OCI-LY7 (cell line): Measurements from ENCODE around the gene BBLN. TPM values are rescaled to one million over a fixed set of nuclear protein-coding genes. Genes with fewer than 3 reads are reported as not detected.

ENCODE experiments used
- BruUV-seq: library from RNA; stranded (reverse); fragments of 400-500 nt; replicated peaks from 2 replicates; lab custom pipeline; 2021; lab: Mats Ljungman, UMichigan
- CTCF ChIA-PET: fragments of 300-600 bp; sonication (Branson Sonifier 250); formaldehyde crosslinking; loops from one replicate; lab custom pipeline; 2022; ENCODE audit warnings: antibody characterized with exemption; ENCODE audit not compliant: unreplicated experiment; lab: Charles Lee
- POLR2A ChIA-PET: fragments of 300-600 bp; sonication (Branson Sonifier 250); formaldehyde crosslinking; loops from one replicate; lab custom pipeline; 2022; ENCODE audit warnings: antibody characterized with exemption; lab: Charles Lee
- DNase-seq: peaks from one replicate; pipeline ENCODE4 v3.0.0-alpha.2; 2015; ENCODE audit warnings: low spot score
- H2AFZ ChIP-seq: fragments of 200-600 bp; sonication (generic), shearing (Covaris generic); 2 replicates; pipeline ENCODE4 v1.6.1; 2014; ENCODE audit warnings: mild to moderate bottlenecking, antibody characterized with exemption, low read length, moderate library complexity
- H3K27ac ChIP-seq: fragments of 200-600 bp; sonication (generic); 2 replicates; pipeline ENCODE4 v1.5.1; 2014; ENCODE audit warnings: mixed run types, low read depth, mild to moderate bottlenecking, moderate library complexity, low read length, inconsistent platforms; ENCODE audit not compliant: poor library complexity, severe bottlenecking
- H3K36me3 ChIP-seq: fragments of 200-600 bp; sonication (generic); 2 replicates; pipeline ENCODE4 v1.6.1; 2014; ENCODE audit warnings: mild to moderate bottlenecking, antibody characterized with exemption, low read length, moderate library complexity, mixed read lengths; ENCODE audit not compliant: insufficient read depth
- H3K4me1 ChIP-seq: fragments of 200-600 bp; sonication (generic); 2 replicates; pipeline ENCODE4 v1.5.1; 2014; ENCODE audit warnings: mild to moderate bottlenecking, low read length; ENCODE audit not compliant: insufficient read depth, poor library complexity, severe bottlenecking
- H3K4me2 ChIP-seq: fragments of 200-600 bp; sonication (generic); 2 replicates; pipeline ENCODE4 v1.6.1; 2014; ENCODE audit warnings: mild to moderate bottlenecking, low read length
- H3K4me3 ChIP-seq: fragments of 200-600 bp; sonication (generic); 2 replicates; pipeline ENCODE4 v1.5.1; 2014; ENCODE audit warnings: mild to moderate bottlenecking, low read depth, low read length; ENCODE audit not compliant: poor library complexity, severe bottlenecking
- H3K79me2 ChIP-seq: fragments of 200-600 bp; sonication (generic); 2 replicates; pipeline ENCODE4 v1.6.1; 2016; ENCODE audit warnings: low read depth, mild to moderate bottlenecking, low read length, moderate library complexity, mixed read lengths; ENCODE audit not compliant: insufficient read depth
- H3K9me2 ChIP-seq: fragments of 200-600 bp; sonication (generic); 2 replicates; pipeline ENCODE4 v1.6.1; 2016; ENCODE audit warnings: mild to moderate bottlenecking, low read length, mixed read lengths; ENCODE audit not compliant: insufficient read depth
- H3K9me3 ChIP-seq: fragments of 200-600 bp; sonication (generic); 2 replicates; pipeline ENCODE4 v1.6.1; 2014; ENCODE audit warnings: mild to moderate bottlenecking, mixed run types, low read length, mixed read lengths
- H4K20me1 ChIP-seq: fragments of 200-600 bp; sonication (generic); 2 replicates; pipeline ENCODE4 v1.6.1; 2014; ENCODE audit warnings: mild to moderate bottlenecking, antibody characterized with exemption, low read length, moderate library complexity, mixed read lengths; ENCODE audit not compliant: insufficient read depth
- EZH2phosphoT487 ChIP-seq: fragments of 200-600 bp; sonication (generic); IDR thresholded peaks from 2 replicates; pipeline ENCODE4 v1.6.1; 2018; ENCODE audit warnings: low read depth, borderline replicate concordance, mild to moderate bottlenecking, mixed run types, antibody characterized with exemption, low read length, moderate library complexity, mixed read lengths
- intact Hi-C: fragments of 100-400 bp; cut with micrococcal nuclease; formaldehyde crosslinking; loops from one replicate; pipeline ENCODE4 v1.10.0; 2022; ENCODE audit not compliant: unreplicated experiment
- total RNA-seq, 2 experiments: library from RNA; depleted of rRNA in 1 of 2; stranded (reverse); fragments of >200 nt in 1 of 2; shearing (Covaris generic) in 1 of 2; gene quantifications; 2 replicates each; pipeline ENCODE4 v1.2.3, GENCODE V29; 2014 to 2022
- TF ChIP-seq, protein P1 (sequence below): fragments of 200-600 bp; sonication (generic); conservative IDR thresholded peaks from 2 replicates; pipeline ENCODE4 v1.5.1; 2014; ENCODE audit warnings: mild to moderate bottlenecking, antibody characterized with exemption, low read length, moderate library complexity, mixed read lengths

The BBLN gene
- total RNA-seq, 2 experiments from 2014 or later: 66.9 to 104 TPM

DNA sequence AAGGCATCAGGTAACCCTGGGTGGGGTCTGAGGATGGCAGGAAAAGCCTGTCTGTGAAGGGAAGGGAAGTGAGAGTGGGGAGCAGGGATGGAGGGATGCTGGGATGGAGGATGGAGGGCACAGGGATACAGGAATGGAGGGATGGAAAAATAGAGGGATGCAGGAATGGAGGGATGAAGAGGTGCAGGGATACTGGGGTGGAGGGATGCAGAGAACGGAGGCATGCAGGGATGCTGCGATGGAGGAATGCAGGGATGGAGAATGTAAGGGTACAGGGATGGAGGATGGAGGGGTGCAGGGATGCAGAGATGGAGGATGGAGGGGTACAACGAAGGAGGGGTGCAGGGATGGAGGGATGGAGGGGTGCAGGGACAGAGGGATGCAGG is 41.6 kb upstream of the BBLN start:
- intact Hi-C loops: no loop called here
- Histone ChIP-seq H3K9me3 (no peaks in the 10 kb centered on the region), H3K4me2 (no peak overlapping the region), H3K27ac (no peak overlapping the region), H3K4me3 (no peak overlapping the region), H3K36me3 (peaks cover 73% of the 10 kb centered on the region), H2AFZ (no peak overlapping the region), H3K79me2 (no peaks in the 10 kb centered on the region), H4K20me1 (no peaks in the 10 kb centered on the region), H3K9me2 (no peaks in the 10 kb centered on the region), H3K4me1 (no peaks in the 10 kb centered on the region)
- no peak for TF ChIP-seq EZH2phosphoT487
- TF ChIP-seq, protein P1, sequence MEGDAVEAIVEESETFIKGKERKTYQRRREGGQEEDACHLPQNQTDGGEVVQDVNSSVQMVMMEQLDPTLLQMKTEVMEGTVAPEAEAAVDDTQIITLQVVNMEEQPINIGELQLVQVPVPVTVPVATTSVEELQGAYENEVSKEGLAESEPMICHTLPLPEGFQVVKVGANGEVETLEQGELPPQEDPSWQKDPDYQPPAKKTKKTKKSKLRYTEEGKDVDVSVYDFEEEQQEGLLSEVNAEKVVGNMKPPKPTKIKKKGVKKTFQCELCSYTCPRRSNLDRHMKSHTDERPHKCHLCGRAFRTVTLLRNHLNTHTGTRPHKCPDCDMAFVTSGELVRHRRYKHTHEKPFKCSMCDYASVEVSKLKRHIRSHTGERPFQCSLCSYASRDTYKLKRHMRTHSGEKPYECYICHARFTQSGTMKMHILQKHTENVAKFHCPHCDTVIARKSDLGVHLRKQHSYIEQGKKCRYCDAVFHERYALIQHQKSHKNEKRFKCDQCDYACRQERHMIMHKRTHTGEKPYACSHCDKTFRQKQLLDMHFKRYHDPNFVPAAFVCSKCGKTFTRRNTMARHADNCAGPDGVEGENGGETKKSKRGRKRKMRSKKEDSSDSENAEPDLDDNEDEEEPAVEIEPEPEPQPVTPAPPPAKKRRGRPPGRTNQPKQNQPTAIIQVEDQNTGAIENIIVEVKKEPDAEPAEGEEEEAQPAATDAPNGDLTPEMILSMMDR: no peak
- ChIA-PET POLR2A (no interaction called here), CTCF (no interaction called here)
- BruUV-seq: no TSS peak
- no peak for DNase-seq

DNA sequence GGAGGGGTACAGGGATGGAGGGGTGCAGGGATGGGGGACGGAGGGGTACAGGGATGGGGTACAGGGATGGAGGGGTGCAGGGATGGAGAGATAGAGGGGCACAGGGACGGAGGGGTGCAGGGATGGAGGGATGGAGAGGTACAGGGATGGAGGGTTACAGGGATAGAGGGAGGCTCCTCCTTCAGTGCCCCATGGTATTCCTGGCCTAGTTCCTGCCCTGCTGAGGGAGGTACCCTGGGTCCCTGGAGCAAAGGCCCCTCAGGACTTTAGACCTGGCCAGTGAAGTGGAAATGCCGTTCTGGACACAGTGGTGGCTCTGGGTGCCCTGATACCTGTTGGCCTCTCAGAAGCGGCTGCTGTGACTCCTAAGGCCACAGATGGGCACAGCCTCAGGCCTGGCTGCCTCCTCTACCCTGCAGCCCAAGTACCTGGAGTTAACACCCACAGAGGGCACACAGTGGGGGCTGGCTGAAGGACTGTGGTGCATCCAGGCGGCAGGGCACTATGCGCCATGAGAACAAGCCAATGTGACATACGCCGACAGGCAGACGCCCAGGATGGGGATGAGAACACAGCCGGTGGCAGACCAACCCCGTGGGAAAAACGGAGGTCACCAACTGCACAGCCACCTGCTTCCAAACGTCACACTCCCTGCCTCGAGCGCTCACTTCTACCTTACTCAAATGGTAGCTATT is 40.9 kb upstream of the BBLN start:
- no peak for DNase-seq
- H3K4me3 ChIP-seq: no peak overlapping the region
- H2AFZ ChIP-seq: no peak overlapping the region
- CTCF ChIA-PET: no interaction called here
- no peaks in the 10 kb centered on the region for H4K20me1 ChIP-seq
- POLR2A ChIA-PET: no interaction called here
- no peak for TF ChIP-seq EZH2phosphoT487
- TF ChIP-seq, protein P1: no peak
- no peaks in the 10 kb centered on the region for H3K9me2 ChIP-seq
- no peak overlapping the region for H3K4me2 ChIP-seq
- no peaks in the 10 kb centered on the region for H3K9me3 ChIP-seq
- no peak overlapping the region for H3K27ac ChIP-seq
- H3K79me2 ChIP-seq: no peaks in the 10 kb centered on the region
- peaks cover 72% of the 10 kb centered on the region for H3K36me3 ChIP-seq
- intact Hi-C loops: no loop called here
- BruUV-seq: no TSS peak
- no peaks in the 10 kb centered on the region for H3K4me1 ChIP-seq

DNA sequence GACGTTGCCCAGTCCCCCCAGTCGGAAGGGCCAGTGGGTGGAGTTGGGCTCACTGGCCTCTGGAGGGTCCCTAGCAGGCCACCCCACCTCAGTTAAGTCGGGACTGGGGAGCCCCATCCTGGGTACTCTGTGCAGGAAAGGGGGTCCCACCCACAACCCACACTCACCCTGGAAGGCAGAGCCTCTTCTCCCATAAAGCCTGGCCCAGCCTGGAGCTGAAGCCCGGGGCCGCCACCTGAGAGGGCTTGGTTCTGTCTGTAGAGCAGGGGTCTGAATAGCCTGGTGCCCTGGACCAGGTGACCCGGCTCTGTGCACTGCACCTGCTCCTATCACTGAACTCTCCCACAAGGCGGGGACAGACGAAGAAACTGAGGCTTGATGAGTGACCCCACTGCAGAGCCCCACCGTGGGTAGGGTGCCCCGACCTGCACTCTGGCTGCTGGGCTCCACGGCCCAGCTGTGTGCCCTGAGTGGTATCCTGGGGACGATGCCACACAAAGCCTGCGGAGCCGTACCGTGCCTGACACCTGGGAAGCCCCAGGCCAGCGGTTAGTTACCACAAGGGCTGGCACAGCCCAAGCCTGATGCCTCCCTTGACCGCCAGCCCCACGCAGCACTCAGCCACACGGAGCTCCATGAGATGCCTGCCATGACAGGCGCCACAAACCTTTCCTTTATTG is 39.9 kb upstream of the BBLN start:
- H3K36me3 ChIP-seq: peaks cover 72% of the 10 kb centered on the region
- intact Hi-C loops: no loop called here
- no peak for TF ChIP-seq EZH2phosphoT487
- TF ChIP-seq, protein P1: no peak
- H3K27ac ChIP-seq: no peak overlapping the region
- DNase-seq: no peak
- H3K4me3 ChIP-seq: no peak overlapping the region
- POLR2A ChIA-PET: no interaction called here
- H3K9me2 ChIP-seq: no peaks in the 10 kb centered on the region
- no peak overlapping the region for H3K4me2 ChIP-seq
- no peaks in the 10 kb centered on the region for H3K9me3 ChIP-seq
- CTCF ChIA-PET: no interaction called here
- no peak overlapping the region for H2AFZ ChIP-seq
- 0 out of 2 replicates have a peak, but pooled peaks cover 2% of the 10 kb centered on the region for H4K20me1 ChIP-seq
- BruUV-seq: no TSS peak
- peaks cover 5% of the 10 kb centered on the region for H3K4me1 ChIP-seq
- peaks cover 2% of the 10 kb centered on the region; the same call in 1 of the 2 replicates for H3K79me2 ChIP-seq
